GM13977 (cell line): Measurements from ENCODE around the gene CCNG2.

Experiments
- DNase-seq: peaks from one replicate; pipeline ENCODE4 v3.0.0; 2012; ENCODE audit warnings: low spot score
- CTCF ChIP-seq: IDR thresholded peaks from 2 replicates; pipeline ENCODE4 v1.5.1; 2012; ENCODE audit warnings: mild to moderate bottlenecking, control low read depth; ENCODE audit not compliant: insufficient read depth; ENCODE audit errors: extremely low read depth, missing control alignments
- in situ Hi-C: fragments of 300-500 bp; cut with MboI; formaldehyde crosslinking; loops from one replicate; pipeline ENCODE4 v1.12.0; 2022; ENCODE audit warnings: low sequenced_read_pairs, low pct_unique_long_range_greater_than_20kb, mixed read lengths, inconsistent platforms; ENCODE audit not compliant: unreplicated experiment

Gene CCNG2

GRCh38 chr4:77158487-77158861, 1.5 kb downstream of the CCNG2 start:
- in situ Hi-C loops = no loop called here
- no peak for TF ChIP-seq CTCF
- no peak for DNase-seq

GRCh38 chr4:77159806-77160205, 2.8 kb downstream of the CCNG2 start:
- in situ Hi-C loops = no loop called here

GRCh38 chr4:77163641-77164040, 6.6 kb downstream of the CCNG2 start:
- no peak for TF ChIP-seq CTCF
- no peak for DNase-seq
- in situ Hi-C loops = no loop called here

More at GRCh38 chr4:77159806-77160205, 2.8 kb downstream of the CCNG2 start:
- no peak for DNase-seq
- TF ChIP-seq CTCF = no peak

GRCh38 chr4:77167173-77167572, 10.2 kb downstream of the CCNG2 start:
- DNase-seq = no peak
- no peak for TF ChIP-seq CTCF
- in situ Hi-C loops = no loop called here

- in situ Hi-C loops = no loop called here
Measured at GRCh38 chr4:77167866-77168265, 10.9 kb downstream of the CCNG2 start.

GRCh38 chr4:77169481-77169880, 12.5 kb downstream of the CCNG2 start:
- in situ Hi-C loops = no loop called here
- no peak for DNase-seq
- no peak for TF ChIP-seq CTCF

More at GRCh38 chr4:77167866-77168265, 10.9 kb downstream of the CCNG2 start:
- no peak for TF ChIP-seq CTCF
- DNase-seq = no peak

GRCh38 chr4:77170926-77171325, 13.9 kb downstream of the CCNG2 start:
- TF ChIP-seq CTCF = no peak
- no peak for DNase-seq
- in situ Hi-C loops = no loop called here
